ENCODE measurements around the gene IFT43.

Gene IFT43

DNA sequence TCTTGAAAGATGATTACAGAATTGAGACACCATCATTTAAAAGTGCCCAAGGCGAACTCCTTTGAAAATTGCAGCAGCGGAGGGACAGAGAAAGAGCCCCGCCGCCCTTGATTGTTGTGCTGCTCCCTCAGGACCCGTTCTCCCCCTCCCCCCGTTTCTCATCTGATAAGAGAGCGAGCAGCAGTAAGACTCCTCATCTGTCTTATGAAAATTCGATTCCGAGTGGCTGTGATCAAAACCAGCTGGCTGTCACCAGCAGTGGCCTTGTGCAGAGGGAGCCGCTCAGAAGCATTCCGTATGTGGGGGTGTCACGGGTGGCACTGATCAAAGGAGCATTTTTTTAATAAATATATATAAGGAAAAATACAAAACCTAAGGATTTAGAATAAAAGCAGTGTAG lies 88.2 kb downstream of the IFT43 start:
- Mint-ChIP-seq H3K4me1 (no peaks in the 10 kb centered on the region), H3K9me3 (no peaks in the 10 kb centered on the region), H3K4me3 (no peak overlapping the region), H3K27ac (no peak overlapping the region), H3K27me3 (no peaks in the 10 kb centered on the region)
- no peak for DNase-seq
- ATAC-seq, result no peak

DNA sequence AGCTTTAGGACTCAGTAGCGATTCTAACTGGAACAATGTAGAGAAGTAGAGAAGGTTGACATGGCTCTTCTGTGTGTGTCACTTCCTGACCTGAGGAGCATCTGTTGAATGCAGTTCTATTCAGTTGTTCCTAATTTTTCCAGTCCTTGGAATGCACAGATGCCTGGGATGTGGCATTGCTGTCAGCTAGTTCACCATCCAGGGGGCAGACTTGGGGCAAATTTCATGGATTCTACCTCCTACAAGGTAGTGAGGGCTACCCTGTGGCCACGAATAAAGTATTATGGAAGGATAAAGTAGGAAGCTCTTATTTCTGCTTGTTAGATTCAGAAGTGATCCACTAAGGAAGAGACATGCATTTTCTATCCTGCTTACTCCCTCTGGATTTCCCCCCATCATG lies 91.8 kb downstream of the IFT43 start:
- Mint-ChIP-seq H3K27me3 (no peaks in the 10 kb centered on the region), H3K4me1 (no peaks in the 10 kb centered on the region), H3K4me3 (no peak overlapping the region), H3K9me3 (no peaks in the 10 kb centered on the region), H3K27ac (no peak overlapping the region)
- DNase-seq (no peak), ATAC-seq (no peak)

DNA sequence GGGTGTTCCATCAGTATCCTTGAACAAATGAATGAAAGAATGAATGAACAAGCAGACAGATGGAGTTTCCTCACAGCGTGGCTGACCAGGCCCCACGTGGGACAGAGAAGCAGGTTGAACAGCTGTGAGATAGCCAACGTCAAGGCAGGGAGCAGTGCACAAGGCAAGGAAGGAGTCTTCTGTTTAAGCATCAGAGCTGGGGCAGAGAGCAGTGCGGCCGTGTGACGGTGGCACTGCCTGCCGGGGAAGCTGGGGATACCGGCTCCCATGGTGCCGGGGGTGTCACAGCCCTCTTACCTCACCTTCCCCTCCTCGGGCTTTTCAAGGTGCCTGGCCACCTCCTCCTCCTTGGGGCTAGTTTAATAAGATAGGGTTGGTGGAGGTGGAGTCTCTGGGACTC lies 92.9 kb downstream of the IFT43 start:
- H3K4me1 Mint-ChIP-seq, result no peaks in the 10 kb centered on the region
- peak overlapping the region in 1 of 2 donors; percentile 21 for H3K27ac Mint-ChIP-seq

DNA sequence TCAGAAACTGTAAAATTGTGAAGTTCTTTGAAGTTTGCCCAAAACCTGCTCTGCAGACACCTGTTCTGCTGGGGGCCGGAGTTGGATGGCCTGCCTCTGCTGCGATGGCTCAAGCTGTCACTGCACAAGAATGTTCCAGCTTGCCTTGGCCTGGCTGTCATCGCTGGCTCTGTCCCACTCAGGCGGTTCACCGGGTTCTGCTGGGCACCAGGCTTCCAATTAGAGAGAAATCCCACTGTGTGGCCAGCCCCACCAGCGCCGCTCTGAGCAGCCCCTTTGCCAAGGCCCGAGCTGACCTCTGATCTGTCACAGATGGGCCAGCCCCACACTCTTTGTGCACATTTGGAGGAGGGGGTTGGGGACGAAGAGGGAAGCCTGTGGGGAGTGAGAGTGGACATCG lies 94.5 kb downstream of the IFT43 start:
- DNase-seq (no peak), ATAC-seq (no peak)
- Mint-ChIP-seq H3K4me1 (no peaks in the 10 kb centered on the region), H3K27ac (no peak overlapping the region), H3K27me3 (no peaks in the 10 kb centered on the region), H3K9me3 (no peaks in the 10 kb centered on the region), H3K4me3 (no peak overlapping the region)

More for the DNA sequence above, 92.9 kb downstream of the IFT43 start:
- ATAC-seq, result no peak
- H3K9me3 Mint-ChIP-seq, result no peaks in the 10 kb centered on the region
- DNase-seq, result no peak
- no peaks in the 10 kb centered on the region for H3K27me3 Mint-ChIP-seq
- H3K4me3 Mint-ChIP-seq, result no peak overlapping the region

DNA sequence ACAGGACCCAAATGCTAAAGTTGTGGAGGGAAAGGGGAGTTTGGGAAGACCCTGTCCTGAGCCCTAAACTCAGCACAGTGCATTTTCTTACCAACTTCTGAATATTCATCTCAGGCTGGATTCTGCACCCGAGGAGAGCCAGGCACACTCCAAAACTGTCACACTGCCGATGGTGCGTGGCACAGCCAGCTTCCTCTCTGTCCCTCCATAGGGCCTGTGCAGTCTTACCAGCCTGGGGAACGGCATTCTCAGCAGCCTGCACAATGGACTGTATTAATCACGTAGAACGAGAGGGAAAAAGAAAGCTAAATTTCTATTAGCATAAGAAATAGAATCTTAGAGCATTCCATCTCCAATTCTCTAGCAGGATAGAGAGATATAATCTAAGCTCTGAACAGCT lies 94.9 kb downstream of the IFT43 start:
- H3K4me3 Mint-ChIP-seq, result no peak overlapping the region
- H3K9me3 Mint-ChIP-seq, result no peaks in the 10 kb centered on the region
- no peak for DNase-seq
- no peak for ATAC-seq
- no peak overlapping the region for H3K27ac Mint-ChIP-seq
- H3K27me3 Mint-ChIP-seq, result no peaks in the 10 kb centered on the region
- H3K4me1 Mint-ChIP-seq, result no peaks in the 10 kb centered on the region

DNA sequence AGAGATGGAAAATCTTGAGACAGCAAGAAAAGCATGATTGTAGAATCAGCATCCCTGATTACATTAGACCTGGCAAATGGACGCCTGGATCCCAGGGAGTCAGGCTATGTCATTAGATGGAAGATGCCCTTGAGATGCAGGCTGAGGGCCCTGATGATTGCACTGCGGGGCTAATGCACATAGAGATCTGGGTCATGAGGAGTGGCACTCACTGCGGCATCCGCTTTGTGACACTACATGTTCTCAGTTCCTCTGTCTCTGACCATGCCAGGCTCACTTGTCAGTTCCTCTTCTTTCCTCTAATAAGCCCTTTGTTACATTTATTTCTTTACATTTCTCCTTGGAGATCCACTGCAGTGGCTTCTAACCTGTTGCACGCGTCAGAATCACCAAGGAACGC lies 96.1 kb downstream of the IFT43 start:
- no peak for ATAC-seq
- no peak overlapping the region for H3K4me3 Mint-ChIP-seq
- no peaks in the 10 kb centered on the region for H3K27me3 Mint-ChIP-seq
- no peaks in the 10 kb centered on the region for H3K4me1 Mint-ChIP-seq
- no peaks in the 10 kb centered on the region for H3K9me3 Mint-ChIP-seq
- H3K27ac Mint-ChIP-seq, result no peak overlapping the region
- DNase-seq, result no peak

DNA sequence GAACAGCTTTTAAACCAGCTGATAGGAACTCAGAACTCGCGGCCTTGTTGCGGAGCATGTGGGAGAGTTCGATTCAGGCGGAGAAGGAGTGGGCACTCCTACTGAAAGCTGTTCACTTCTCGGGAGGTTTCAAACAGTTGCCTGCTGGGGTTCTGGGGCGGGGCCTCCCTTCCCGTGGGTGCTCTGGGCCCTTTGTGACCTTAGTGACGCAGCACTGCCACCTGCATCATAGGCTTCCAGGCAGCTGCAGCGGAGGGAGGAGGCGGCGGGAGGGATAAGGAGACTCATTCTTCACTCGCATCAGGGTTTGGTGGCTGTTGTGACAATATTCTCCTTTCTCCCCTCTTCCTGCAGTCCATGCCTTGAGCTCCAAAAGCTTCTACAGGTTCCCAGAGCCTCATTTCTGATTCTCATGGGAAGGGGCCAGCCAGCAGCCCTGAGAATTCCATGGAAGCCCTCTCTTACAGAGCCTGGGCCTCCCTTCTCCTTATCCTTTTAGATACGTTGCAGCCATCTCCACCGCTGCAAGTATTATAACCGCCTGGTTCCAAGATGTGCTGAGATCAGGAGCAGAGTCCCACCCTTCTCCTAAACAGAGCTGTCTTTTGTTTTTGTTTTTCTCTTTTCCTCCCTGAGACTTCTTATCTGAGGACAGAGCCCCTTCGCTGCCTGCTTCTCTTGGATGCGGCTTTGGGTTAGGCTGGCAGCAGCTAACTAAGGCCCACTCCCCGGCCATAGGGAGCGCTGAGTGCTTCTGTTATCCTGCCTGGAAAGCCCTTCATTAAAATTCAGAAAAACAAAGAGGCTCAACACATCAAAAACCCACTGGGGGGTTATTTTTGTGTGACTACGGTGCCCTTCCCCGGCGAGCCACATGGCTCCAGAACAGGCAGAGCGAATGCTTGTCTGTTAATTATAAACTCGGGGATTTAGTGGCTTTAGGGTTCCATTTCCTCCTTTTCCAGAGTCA lies 98.5 kb downstream of the IFT43 start:
- ATAC-seq (no peak), DNase-seq (no peak)
- Mint-ChIP-seq H3K27me3 (no peaks in the 10 kb centered on the region), H3K9me3 (no peaks in the 10 kb centered on the region), H3K4me3 (no peak overlapping the region), H3K27ac (no peak overlapping the region), H3K4me1 (no peaks in the 10 kb centered on the region)

DNA sequence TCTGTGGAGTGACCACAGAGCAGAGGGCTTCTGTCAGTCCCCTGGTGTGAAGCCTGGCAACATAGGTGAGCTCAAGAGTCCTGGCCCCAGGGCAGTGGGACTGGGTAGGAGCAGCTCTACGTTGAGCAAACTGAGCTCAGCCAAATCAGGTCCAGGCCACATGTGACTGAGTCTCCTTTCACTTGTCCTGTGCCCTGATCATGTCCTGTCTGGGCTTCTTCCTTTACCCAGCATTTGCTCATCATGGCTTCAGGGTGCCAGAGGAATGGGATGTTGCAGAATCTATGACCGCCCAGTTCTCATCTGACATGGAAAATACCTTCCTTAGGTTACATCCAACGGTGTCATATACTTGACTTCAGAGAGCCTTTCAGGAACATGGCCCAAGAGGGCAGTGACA lies 99.8 kb downstream of the IFT43 start:
- H3K27ac Mint-ChIP-seq, result no peak overlapping the region
- no peaks in the 10 kb centered on the region for H3K9me3 Mint-ChIP-seq
- no peak for ATAC-seq
- H3K4me1 Mint-ChIP-seq, result no peaks in the 10 kb centered on the region
- no peak overlapping the region for H3K4me3 Mint-ChIP-seq
- DNase-seq, result no peak
- no peaks in the 10 kb centered on the region for H3K27me3 Mint-ChIP-seq

DNA sequence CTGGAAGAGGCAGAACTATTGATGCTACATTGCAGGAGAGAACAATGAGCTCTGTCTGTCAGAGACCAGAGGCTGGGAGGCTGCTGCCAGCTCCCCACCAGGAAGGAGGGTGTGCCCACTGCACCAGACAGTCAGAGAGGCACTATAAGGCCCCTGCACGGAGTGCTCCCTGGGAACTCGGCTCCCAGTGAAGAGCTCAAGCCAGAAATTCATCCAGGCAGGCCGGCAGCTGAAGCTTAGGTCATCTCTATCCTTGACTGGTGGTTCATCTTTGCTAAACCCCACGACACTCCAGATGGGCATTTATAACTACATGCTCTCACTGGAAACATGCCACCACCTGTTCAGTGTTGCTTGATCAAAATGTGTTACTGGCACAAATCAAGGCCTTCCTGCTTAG lies 101.1 kb downstream of the IFT43 start:
- ATAC-seq, result no peak
- Mint-ChIP-seq H3K4me1 (no peaks in the 10 kb centered on the region), H3K27me3 (no peaks in the 10 kb centered on the region), H3K27ac (no peak overlapping the region), H3K9me3 (no peaks in the 10 kb centered on the region), H3K4me3 (no peak overlapping the region)
- no peak for DNase-seq

DNA sequence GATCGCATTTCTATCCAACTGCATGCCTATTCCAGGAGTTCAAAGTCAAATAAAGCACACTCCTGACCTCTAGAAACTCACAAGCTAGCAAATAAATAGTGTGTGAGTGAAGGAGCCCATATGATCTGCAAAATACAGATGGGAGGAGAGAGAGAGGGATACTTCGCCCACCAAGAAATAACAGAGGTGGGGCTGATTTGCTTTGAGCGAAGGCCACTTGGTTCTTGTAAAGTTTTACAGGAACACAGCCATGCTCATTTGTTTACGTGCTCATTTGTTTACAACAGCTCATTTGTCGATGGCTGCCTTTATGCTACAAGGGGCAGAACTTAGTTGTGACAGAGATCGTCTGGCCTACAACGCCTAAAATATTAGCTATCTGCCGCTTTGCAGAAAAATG lies 102.8 kb downstream of the IFT43 start:
- Mint-ChIP-seq H3K4me3 (no peak overlapping the region), H3K9me3 (no peaks in the 10 kb centered on the region), H3K4me1 (no peaks in the 10 kb centered on the region), H3K27me3 (no peaks in the 10 kb centered on the region), H3K27ac (no peak overlapping the region)
- DNase-seq (no peak), ATAC-seq (no peak)

DNA sequence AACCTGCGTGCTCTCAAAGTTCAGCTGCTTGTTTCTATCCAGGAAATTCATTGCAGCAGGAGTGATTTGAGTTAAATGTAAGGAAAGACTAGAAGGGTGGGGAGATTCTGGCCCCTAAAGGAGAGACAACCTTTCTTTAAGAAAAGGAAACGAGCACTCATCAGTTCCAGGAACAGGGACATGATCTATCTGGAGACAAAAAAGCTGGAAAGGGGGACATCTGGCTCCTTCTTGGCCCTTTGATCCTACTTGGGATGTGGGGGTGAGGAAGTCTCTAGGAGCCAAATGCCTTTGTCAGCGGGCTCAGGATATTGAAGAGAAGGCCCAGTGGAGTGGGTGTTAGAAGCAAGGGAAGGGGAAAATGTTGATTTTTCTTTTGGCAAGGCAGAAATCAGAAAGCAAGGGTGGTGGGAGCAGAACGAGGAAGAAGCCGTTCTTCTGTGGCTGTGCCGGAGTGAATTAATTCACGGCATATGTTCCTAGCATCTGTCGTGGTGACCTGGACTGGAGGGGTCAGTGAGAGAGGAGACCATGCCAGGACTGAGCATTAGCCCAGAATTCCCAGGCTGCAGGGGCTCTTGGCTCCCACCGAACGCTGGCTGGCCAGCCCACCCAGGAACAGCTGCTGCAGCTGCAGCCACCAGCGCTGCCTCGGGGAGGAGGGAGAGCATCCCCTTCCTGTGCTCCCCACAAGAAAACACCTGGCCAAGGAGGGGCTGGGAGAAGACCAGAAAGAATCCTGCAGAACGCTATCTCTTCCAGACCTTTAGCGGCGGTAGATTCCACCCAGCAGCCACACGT lies 103.4 kb downstream of the IFT43 start:
- no peak overlapping the region for H3K27ac Mint-ChIP-seq
- ATAC-seq (no peak), DNase-seq (no peak)
- H3K4me3 Mint-ChIP-seq, result no peak overlapping the region
- H3K4me1 Mint-ChIP-seq, result no peaks in the 10 kb centered on the region
- H3K9me3 Mint-ChIP-seq, result no peaks in the 10 kb centered on the region
- peaks cover 4% of the 10 kb centered on the region for H3K27me3 Mint-ChIP-seq

DNA sequence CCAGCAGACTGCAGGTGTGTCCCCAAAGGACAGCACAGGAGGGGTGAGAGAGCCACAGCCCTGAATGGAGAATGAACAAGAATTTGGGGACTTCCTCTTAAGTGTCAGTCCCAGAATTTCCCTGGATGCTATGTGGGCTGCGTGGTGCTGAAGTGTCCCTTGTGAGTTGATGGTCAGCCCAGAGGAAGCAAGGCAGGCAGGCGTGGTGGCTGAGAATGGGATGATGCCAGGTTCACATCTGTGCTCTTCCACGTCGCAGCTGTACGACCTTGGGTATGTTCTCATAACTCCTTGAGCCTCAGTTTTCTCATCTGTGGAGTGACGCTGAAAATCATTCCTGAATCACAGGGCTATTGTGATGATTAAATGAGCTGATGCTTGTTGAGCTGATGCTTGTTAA lies 104.0 kb downstream of the IFT43 start:
- ATAC-seq, result no peak
- no peaks in the 10 kb centered on the region for H3K4me1 Mint-ChIP-seq
- H3K9me3 Mint-ChIP-seq, result no peaks in the 10 kb centered on the region
- no peak overlapping the region for H3K27ac Mint-ChIP-seq
- DNase-seq, result no peak
- H3K27me3 Mint-ChIP-seq, result peaks cover 6% of the 10 kb centered on the region
- no peak overlapping the region for H3K4me3 Mint-ChIP-seq

DNA sequence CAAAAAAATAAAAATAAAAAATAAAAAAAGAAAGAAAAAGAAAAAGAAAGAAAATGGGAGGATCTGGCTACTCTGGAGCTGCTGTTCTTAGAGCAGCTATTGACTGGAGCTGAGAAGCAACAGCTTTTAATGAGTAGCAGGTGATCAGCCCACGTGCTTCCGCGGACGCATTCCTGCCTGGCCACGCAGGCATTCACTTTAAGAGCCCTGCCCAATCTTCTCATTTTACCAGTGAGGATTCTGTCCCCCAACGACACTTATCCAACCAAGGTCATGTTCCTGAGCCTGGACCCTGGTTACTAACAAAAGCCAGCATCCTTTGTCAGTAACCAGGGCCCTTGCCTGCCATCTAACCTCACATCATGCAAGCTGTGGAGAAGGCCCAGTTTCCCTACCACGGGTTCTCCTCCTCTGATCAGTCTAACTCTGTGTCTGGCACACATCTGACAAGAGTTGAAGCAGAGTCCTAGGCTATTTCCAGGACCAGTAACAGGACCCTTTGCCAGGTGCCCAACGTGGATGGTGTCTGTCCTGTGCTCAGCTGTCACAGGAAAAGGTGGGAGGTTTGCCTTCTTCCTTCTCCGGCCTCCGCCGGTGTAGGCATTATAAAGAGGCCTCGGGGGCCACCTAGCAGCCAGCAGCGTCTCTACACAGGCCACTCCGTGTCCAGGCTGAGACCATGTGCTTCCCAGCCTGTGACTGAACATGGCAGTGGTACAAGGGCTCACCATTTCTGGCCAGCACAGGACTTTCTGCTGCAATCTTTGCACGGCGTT lies 105.2 kb downstream of the IFT43 start:
- ATAC-seq, result no peak
- no peak for DNase-seq
- Mint-ChIP-seq H3K27ac (no peak overlapping the region), H3K27me3 (peaks cover 6% of the 10 kb centered on the region), H3K4me1 (no peaks in the 10 kb centered on the region), H3K9me3 (no peaks in the 10 kb centered on the region), H3K4me3 (no peak overlapping the region)

DNA sequence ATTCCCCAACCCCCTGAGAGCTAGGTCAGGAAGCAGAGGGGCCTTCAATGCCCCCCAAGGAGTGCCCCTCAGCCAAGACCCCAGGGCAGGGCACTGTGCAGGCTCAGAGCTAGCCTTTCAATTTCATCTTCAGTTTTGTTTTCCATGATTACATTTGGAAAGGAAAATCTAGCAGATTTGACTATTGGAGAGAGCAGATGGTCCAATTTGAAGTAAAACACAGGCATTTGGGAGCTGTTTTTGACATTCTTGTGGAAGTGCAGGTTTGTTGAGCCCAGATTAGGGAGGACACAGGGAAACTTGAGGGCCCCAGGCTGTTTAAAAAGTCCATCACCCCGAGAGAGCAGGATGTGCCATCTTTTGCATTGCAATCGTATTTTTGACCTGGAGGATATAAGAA lies 107.5 kb downstream of the IFT43 start:
- H3K9me3 Mint-ChIP-seq, result no peaks in the 10 kb centered on the region
- ATAC-seq (no peak), DNase-seq (no peak)
- no peak overlapping the region for H3K4me3 Mint-ChIP-seq
- no peaks in the 10 kb centered on the region for H3K4me1 Mint-ChIP-seq
- no peak overlapping the region for H3K27ac Mint-ChIP-seq
- peaks cover 6% of the 10 kb centered on the region for H3K27me3 Mint-ChIP-seq

DNA sequence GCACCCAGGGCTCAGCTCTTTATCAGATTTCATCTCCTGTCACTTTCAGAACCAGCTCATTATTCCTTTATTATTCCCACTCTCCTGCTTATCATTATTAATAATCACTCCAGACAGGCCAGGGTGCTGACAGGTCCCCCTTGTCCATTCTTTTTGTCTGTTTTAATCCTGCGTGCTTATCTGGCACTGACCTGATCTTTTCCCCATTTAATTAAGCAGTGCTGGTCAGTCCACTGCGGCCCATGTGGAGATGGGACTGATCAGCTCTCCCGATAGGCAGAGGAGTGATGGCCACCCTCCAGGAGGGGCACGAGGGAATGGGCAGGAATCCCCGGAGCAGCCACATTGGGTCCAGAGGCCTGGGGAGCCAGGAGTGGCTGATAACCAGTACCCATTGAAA lies 110.7 kb downstream of the IFT43 start:
- Mint-ChIP-seq H3K4me1 (no peaks in the 10 kb centered on the region), H3K27ac (no peak overlapping the region), H3K4me3 (no peak overlapping the region), H3K9me3 (no peaks in the 10 kb centered on the region), H3K27me3 (peaks cover 10% of the 10 kb centered on the region)
- no peak for DNase-seq
- ATAC-seq, result no peak

DNA sequence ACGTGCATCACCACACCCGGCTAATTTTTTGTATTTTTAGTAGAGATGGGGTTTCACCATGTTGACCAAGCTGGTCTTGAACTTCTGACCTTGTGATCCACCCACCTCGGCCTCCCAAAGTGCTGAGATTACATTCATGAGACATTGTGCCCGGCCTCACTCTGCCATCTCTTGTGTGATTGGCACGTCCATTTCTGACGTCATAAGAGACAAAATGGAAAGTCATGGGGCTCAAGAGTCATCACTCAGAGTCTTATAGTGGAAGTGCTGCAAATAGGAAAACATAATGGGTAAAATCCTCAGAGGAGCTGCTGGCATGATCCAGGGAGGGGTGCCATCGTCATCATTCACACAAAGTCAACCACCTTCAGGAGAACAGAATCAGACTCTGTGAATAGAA lies 112.0 kb downstream of the IFT43 start:
- no peak overlapping the region for H3K27ac Mint-ChIP-seq
- H3K27me3 Mint-ChIP-seq, result peaks cover 12% of the 10 kb centered on the region
- DNase-seq (no peak), ATAC-seq (no peak)
- no peak overlapping the region for H3K4me3 Mint-ChIP-seq
- no peaks in the 10 kb centered on the region for H3K9me3 Mint-ChIP-seq
- no peaks in the 10 kb centered on the region for H3K4me1 Mint-ChIP-seq
